Measurements from ENCODE around the gene TMEM259.

GRCh38 chr19:1007399-1008251 is 13.3 kb downstream of the TMEM259 start:
- TF ChIP-seq REST (IDR thresholded peaks at IDR 0.05; ENCODE audit: unreplicated experiment) (no peak), CTCF (conservative IDR thresholded peaks at IDR 0.05; ENCODE audit: low read depth in 2 of 2) (peak in 1 of 2 experiments; percentile 12; a peak in 1 of 4 replicates), CREB1 (CRISPR knock-in tag; IDR thresholded peaks at IDR 0.05; ENCODE audit: low read depth) (no peak), EZH2 (IDR thresholded peaks at IDR 0.05; ENCODE audit: low read depth, unreplicated experiment) (no peak), POLR2AphosphoS5 (IDR thresholded peaks at IDR 0.05; ENCODE audit: low read depth) (no peak), JUNB (IDR thresholded peaks at IDR 0.05; ENCODE audit: unreplicated experiment) (no peak), NANOG (IDR thresholded peaks at IDR 0.05; ENCODE audit: borderline replicate concordance) (no peak), EZH2phosphoT487 (IDR thresholded peaks at IDR 0.05; ENCODE audit: unreplicated experiment) (no peak), ZNF462 (CRISPR knock-in tag; IDR thresholded peaks at IDR 0.05) (no peak)

All from GM23338 (cell line).